Measurements from ENCODE around the gene TTC28. TPM values are rescaled to one million over a fixed set of nuclear protein-coding genes. Genes with fewer than 3 reads are reported as not detected.

TTC28 gene
- total RNA-seq, 4 donors from 2014 or later = 49.8 to 99.7 (median 79.7) TPM

- H3K27me3 ChIP-seq = no peaks in the 10 kb centered on the region
- no peak overlapping the region for H3K27ac ChIP-seq
- intact Hi-C loops (cut with DNase I) = no loop called here
- H3K4me1 ChIP-seq = no peaks in the 10 kb centered on the region
- WGBS, 2 donors = 90 to 92% methylated on average over 3 of the region's 3 CpGs
- TF ChIP-seq POLR2A (IDR thresholded peaks at IDR 0.05) (no peak), CTCF (IDR thresholded peaks at IDR 0.05) (no peak)
- H3K4me3 ChIP-seq (replicated peaks in 1 of 3) = no peak overlapping the region
- H3K9me3 ChIP-seq = no peaks in the 10 kb centered on the region
- DNase-seq = no peak
- no peaks in the 10 kb centered on the region for H3K36me3 ChIP-seq
Observed at GRCh38 chr22:27952091-27952490, 727.5 kb downstream of the TTC28 start.

- TF ChIP-seq CTCF (IDR thresholded peaks at IDR 0.05) (no peak), POLR2A (IDR thresholded peaks at IDR 0.05) (no peak)
- Histone ChIP-seq H3K27ac (no peak overlapping the region), H3K4me1 (no peaks in the 10 kb centered on the region), H3K4me3 (replicated peaks in 1 of 3) (no peak overlapping the region), H3K36me3 (no peaks in the 10 kb centered on the region), H3K27me3 (no peaks in the 10 kb centered on the region), H3K9me3 (no peaks in the 10 kb centered on the region)
- intact Hi-C loops (cut with DNase I) = no loop called here
- no peak for DNase-seq
- 92 to 93% methylated on average over 3 of the region's 3 CpGs for WGBS, 2 donors
Observed at GRCh38 chr22:27949421-27949820, 730.2 kb downstream of the TTC28 start.

GRCh38 chr22:27948569-27948968 lies 731.1 kb downstream of the TTC28 start:
- TF ChIP-seq CTCF (IDR thresholded peaks at IDR 0.05) (no peak), POLR2A (IDR thresholded peaks at IDR 0.05) (no peak)
- no peaks in the 10 kb centered on the region for H3K9me3 ChIP-seq
- WGBS, 2 donors = 94% methylated on average over 2 of the region's 2 CpGs
- no peaks in the 10 kb centered on the region for H3K36me3 ChIP-seq
- intact Hi-C loops (cut with DNase I) = no loop called here
- H3K27me3 ChIP-seq = no peaks in the 10 kb centered on the region
- no peak overlapping the region for H3K27ac ChIP-seq
- no peak for DNase-seq
- H3K4me1 ChIP-seq = no peaks in the 10 kb centered on the region
- no peak overlapping the region for H3K4me3 ChIP-seq (replicated peaks in 1 of 3)

- Histone ChIP-seq H3K36me3 (no peaks in the 10 kb centered on the region), H3K27me3 (no peaks in the 10 kb centered on the region), H3K4me3 (replicated peaks in 1 of 3) (no peak overlapping the region), H3K27ac (no peak overlapping the region), H3K9me3 (no peaks in the 10 kb centered on the region), H3K4me1 (no peaks in the 10 kb centered on the region)
- whole genome bisulfite sequencing, 2 donors = 94 to 96% methylated on average over 4 of the region's 4 CpGs
- no peak for TF ChIP-seq POLR2A (IDR thresholded peaks at IDR 0.05)
- no peak for DNase-seq
- intact Hi-C loops (cut with DNase I) = no loop called here
Observed at GRCh38 chr22:27947448-27947847, 732.2 kb downstream of the TTC28 start.

GRCh38 chr22:27941143-27941542 lies 738.5 kb downstream of the TTC28 start:
- H3K27ac ChIP-seq = no peak overlapping the region
- no peaks in the 10 kb centered on the region for H3K27me3 ChIP-seq
- no peak for DNase-seq
- H3K36me3 ChIP-seq = no peaks in the 10 kb centered on the region
- no peaks in the 10 kb centered on the region for H3K4me1 ChIP-seq
- intact Hi-C loops (cut with DNase I) = no loop called here
- no peak overlapping the region for H3K4me3 ChIP-seq (replicated peaks in 1 of 3)
- no peak for TF ChIP-seq POLR2A (IDR thresholded peaks at IDR 0.05)
- no peak for TF ChIP-seq CTCF (IDR thresholded peaks at IDR 0.05)
- H3K9me3 ChIP-seq = no peaks in the 10 kb centered on the region

GRCh38 chr22:27937453-27937852 lies 742.2 kb downstream of the TTC28 start:
- 97 to 98% methylated on average over 2 of the region's 2 CpGs for whole genome bisulfite sequencing, 2 donors
- Histone ChIP-seq H3K4me1 (no peaks in the 10 kb centered on the region), H3K27ac (no peak overlapping the region), H3K27me3 (no peaks in the 10 kb centered on the region), H3K9me3 (no peaks in the 10 kb centered on the region), H3K36me3 (no peaks in the 10 kb centered on the region), H3K4me3 (replicated peaks in 1 of 3) (no peak overlapping the region)
- intact Hi-C loops (cut with DNase I) = no loop called here
- DNase-seq = no peak
- TF ChIP-seq CTCF (IDR thresholded peaks at IDR 0.05) (no peak), POLR2A (IDR thresholded peaks at IDR 0.05) (no peak)

Measured in thyroid gland (tissue), 4 donors.